K562 (cell line): Measurements from ENCODE around the gene SBK3. TPM values are rescaled to one million over a fixed set of nuclear protein-coding genes. Genes with fewer than 3 reads are reported as not detected.

Source experiments
- ARID2 ChIP-seq: fragments of 450-650 bp; IDR thresholded peaks from 2 replicates; pipeline ENCODE4 v1.6.1; 2017; ENCODE audit warnings: antibody characterized with exemption, mild to moderate bottlenecking
- BRCA1 ChIP-seq, 2 experiments: fragments of 450-650 bp in 1 of 2; sonication (generic) in 1 of 2; formaldehyde crosslinking in 1 of 2; IDR thresholded peaks; 2 replicates each; pipeline versions ENCODE4 v1.5.0 to v1.6.1; 2017 to 2020; ENCODE audit warnings: mild to moderate bottlenecking in 1 of 2, missing genetic modification reagents in 1 of 2
- HMG20B ChIP-seq: fragments of 250-450 bp; sonication (Bioruptor Pico); IDR thresholded peaks from 2 replicates; pipeline ENCODE4 v1.5.0; 2021; ENCODE audit warnings: mild to moderate bottlenecking
- MXI1 ChIP-seq: IDR thresholded peaks from 2 replicates; pipeline ENCODE4 v1.6.1; 2011; ENCODE audit warnings: low read depth, mild to moderate bottlenecking, improper control_type of control experiment, low read length
- NR4A1 ChIP-seq, 2 experiments: fragments of 250-450 bp in 1 of 2; fragments of 450-650 bp in 1 of 2; sonication (Bioruptor Pico) in 1 of 2; IDR thresholded peaks; 2 replicates each; pipeline versions ENCODE4 v1.4.0 to v1.6.1; 2016 to 2020; ENCODE audit warnings: mild to moderate bottlenecking in 2 of 2, missing compliant biosample characterization in 1 of 2, missing genetic modification characterization in 1 of 2, moderate library complexity in 1 of 2
- SREBF2 ChIP-seq: sonication (generic); formaldehyde crosslinking; IDR thresholded peaks from 2 replicates; pipeline ENCODE4 v1.4.0; 2020; ENCODE audit warnings: mild to moderate bottlenecking, missing genetic modification reagents
- ZKSCAN3 ChIP-seq: fragments of 250-450 bp; sonication (Bioruptor Pico); IDR thresholded peaks from 2 replicates; pipeline ENCODE4 v1.4.0; 2020
- ZNF175 ChIP-seq: fragments of 200-800 bp; sonication (Bioruptor generic); IDR thresholded peaks from 2 replicates; pipeline ENCODE4 v1.6.1; 2016; ENCODE audit warnings: low read depth, mild to moderate bottlenecking, missing genetic modification characterization, missing compliant biosample characterization
- ZNF224 ChIP-seq: sonication (generic); formaldehyde crosslinking; IDR thresholded peaks from 2 replicates; pipeline ENCODE4 v1.8.0; 2022; ENCODE audit warnings: mild to moderate bottlenecking, missing genetic modification reagents
- ZNF436 ChIP-seq: fragments of 250-450, 450-650 bp; sonication (Bioruptor Pico); formaldehyde crosslinking; IDR thresholded peaks from 2 replicates; pipeline ENCODE4 v1.7.0; 2020; ENCODE audit warnings: mild to moderate bottlenecking
- polyA plus RNA-seq, 8 experiments: library from polyadenylated mRNA; depleted of rRNA in 4 of 8; stranded (reverse) in 5 of 8; unstranded in 3 of 8; fragments of >200 nt; fragmentation: Nextera tagmentation in 2 of 8; fragmentation: Illumina TruSeq in 1 of 8; extraction: Ambion mirVana in 2 of 8; extraction: Trizol in 1 of 8; gene quantifications; 2 replicates each; pipeline versions ENCODE4 v1.2.1 to v1.2.3, GENCODE V29; 2011 to 2014; ENCODE audit warnings: inconsistent platforms in 1 of 8, missing spikeins in 1 of 8
- total RNA-seq, 7 experiments: library from RNA; depleted of rRNA in 6 of 7; stranded (reverse); fragments of >200 nt in 6 of 7; fragmentation: Illumina TruSeq in 2 of 7; extraction: Trizol in 2 of 7; gene quantifications; 2 replicates each; pipeline versions ENCODE4 v1.2.1 to v1.2.3, GENCODE V29; 2011 to 2021; ENCODE audit warnings: low replicate concordance in 1 of 7
- TF ChIP-seq, protein P1 (sequence below): fragments of 250-450 bp; sonication (Bioruptor Pico); IDR thresholded peaks from 2 replicates; pipeline ENCODE4 v1.5.0; 2020; ENCODE audit warnings: mild to moderate bottlenecking
- TF ChIP-seq, protein P2 (sequence below): sonication (generic); formaldehyde crosslinking; IDR thresholded peaks from 2 replicates; pipeline ENCODE4 v1.8.1; 2023; ENCODE audit warnings: mild to moderate bottlenecking, missing genetic modification reagents
- TF ChIP-seq, protein P3 (sequence below): sonication (generic); formaldehyde crosslinking; IDR thresholded peaks from 2 replicates; pipeline ENCODE4 v1.8.0; 2022; ENCODE audit warnings: missing genetic modification reagents, mild to moderate bottlenecking, borderline replicate concordance
- TF ChIP-seq, protein P4 (sequence below): fragments of 450-650 bp; IDR thresholded peaks from 2 replicates; pipeline ENCODE4 v1.6.1; 2016; ENCODE audit warnings: mild to moderate bottlenecking

The SBK3 gene
- total and polyA plus RNA-seq, 9 of the 15 experiments (the other 6 are each of a cell fraction or from before 2014, with no cell fraction given): 0.11 to 0.43 (median 0.13) TPM; not detected in 6

DNA sequence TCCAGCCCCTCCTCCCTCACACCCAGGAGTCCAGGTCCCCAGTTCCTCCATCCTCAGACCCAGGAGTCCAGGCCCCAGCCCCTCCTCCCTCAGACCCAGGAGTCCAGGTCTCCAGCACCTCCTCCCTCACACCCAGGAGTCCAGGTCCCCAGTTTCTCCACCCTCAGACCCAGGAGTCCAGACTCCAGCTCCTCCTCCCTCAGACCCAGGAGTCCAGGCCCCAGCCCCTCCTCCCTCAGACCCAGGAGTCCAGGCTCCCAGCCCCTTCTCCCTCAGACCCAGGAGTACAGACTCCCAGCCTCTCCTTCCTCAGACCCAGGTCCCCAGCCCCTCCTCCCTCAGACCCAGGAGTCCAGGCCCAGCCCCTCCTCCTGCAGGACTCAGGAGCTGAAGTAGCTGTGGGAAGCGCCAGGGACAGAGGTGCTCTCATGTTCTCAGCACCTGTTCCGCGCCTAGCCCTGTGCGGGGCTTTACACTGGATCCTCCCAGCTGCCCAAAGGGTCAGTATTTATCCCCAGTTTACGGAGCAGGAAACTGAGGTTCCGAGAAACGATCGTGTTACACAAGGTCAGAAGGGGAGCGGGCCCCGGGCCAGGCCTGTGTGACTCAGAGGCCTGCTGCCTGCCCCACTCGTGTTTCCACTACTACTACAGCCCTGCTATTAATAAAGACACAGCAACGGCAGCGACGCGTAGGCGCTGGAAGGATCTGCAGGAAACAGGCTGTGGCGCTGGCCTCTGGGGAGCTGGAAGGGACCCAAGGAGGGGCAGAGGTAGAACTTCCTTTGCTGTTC is 1.7 kb upstream of the SBK3 start (continued):
- TF ChIP-seq ZNF175 (CRISPR knock-in tag) (peak; percentile 63; the same call in 1 of the 2 replicates), ARID2 (no peak), NR4A1 (CRISPR knock-in tag; IDR thresholded peaks at IDR 0.05) (no peak), NR4A1 (tag; IDR thresholded peaks at IDR 0.05) (no peak), ZNF224 (no peak), ZKSCAN3 (CRISPR knock-in tag) (no peak), MXI1 (no peak), SREBF2 (CRISPR knock-in tag) (no peak), HMG20B (no peak), ZNF436 (CRISPR knock-in tag) (no peak), BRCA1 (IDR thresholded peaks at IDR 0.05) (no peak), BRCA1 (CRISPR knock-in tag; IDR thresholded peaks at IDR 0.05) (no peak)
- TF ChIP-seq, protein P1, sequence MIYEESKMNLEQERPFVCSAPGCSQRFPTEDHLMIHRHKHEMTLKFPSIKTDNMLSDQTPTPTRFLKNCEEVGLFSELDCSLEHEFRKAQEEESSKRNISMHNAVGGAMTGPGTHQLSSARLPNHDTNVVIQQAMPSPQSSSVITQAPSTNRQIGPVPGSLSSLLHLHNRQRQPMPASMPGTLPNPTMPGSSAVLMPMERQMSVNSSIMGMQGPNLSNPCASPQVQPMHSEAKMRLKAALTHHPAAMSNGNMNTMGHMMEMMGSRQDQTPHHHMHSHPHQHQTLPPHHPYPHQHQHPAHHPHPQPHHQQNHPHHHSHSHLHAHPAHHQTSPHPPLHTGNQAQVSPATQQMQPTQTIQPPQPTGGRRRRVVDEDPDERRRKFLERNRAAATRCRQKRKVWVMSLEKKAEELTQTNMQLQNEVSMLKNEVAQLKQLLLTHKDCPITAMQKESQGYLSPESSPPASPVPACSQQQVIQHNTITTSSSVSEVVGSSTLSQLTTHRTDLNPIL: no peak
- TF ChIP-seq, protein P2, sequence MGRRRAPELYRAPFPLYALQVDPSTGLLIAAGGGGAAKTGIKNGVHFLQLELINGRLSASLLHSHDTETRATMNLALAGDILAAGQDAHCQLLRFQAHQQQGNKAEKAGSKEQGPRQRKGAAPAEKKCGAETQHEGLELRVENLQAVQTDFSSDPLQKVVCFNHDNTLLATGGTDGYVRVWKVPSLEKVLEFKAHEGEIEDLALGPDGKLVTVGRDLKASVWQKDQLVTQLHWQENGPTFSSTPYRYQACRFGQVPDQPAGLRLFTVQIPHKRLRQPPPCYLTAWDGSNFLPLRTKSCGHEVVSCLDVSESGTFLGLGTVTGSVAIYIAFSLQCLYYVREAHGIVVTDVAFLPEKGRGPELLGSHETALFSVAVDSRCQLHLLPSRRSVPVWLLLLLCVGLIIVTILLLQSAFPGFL (CRISPR knock-in tag): no peak
- TF ChIP-seq, protein P3, sequence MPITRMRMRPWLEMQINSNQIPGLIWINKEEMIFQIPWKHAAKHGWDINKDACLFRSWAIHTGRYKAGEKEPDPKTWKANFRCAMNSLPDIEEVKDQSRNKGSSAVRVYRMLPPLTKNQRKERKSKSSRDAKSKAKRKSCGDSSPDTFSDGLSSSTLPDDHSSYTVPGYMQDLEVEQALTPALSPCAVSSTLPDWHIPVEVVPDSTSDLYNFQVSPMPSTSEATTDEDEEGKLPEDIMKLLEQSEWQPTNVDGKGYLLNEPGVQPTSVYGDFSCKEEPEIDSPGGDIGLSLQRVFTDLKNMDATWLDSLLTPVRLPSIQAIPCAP: no peak
- TF ChIP-seq, protein P4, sequence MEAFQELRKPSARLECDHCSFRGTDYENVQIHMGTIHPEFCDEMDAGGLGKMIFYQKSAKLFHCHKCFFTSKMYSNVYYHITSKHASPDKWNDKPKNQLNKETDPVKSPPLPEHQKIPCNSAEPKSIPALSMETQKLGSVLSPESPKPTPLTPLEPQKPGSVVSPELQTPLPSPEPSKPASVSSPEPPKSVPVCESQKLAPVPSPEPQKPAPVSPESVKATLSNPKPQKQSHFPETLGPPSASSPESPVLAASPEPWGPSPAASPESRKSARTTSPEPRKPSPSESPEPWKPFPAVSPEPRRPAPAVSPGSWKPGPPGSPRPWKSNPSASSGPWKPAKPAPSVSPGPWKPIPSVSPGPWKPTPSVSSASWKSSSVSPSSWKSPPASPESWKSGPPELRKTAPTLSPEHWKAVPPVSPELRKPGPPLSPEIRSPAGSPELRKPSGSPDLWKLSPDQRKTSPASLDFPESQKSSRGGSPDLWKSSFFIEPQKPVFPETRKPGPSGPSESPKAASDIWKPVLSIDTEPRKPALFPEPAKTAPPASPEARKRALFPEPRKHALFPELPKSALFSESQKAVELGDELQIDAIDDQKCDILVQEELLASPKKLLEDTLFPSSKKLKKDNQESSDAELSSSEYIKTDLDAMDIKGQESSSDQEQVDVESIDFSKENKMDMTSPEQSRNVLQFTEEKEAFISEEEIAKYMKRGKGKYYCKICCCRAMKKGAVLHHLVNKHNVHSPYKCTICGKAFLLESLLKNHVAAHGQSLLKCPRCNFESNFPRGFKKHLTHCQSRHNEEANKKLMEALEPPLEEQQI: no peak
